HG03066 (cell line): ENCODE data around the gene ATP9A.
"Not testable (repeated sequence)": the region's sequence is repeated elsewhere in the genome, so short reads cannot be mapped to it uniquely, and the experiment has no call there.

ENCODE experiments used
- ATAC-seq: cut with Tn5 transposase; IDR thresholded peaks from one replicate; pipeline ENCODE4 v1.9.1; 2021; ENCODE audit warnings: low read depth; ENCODE audit not compliant: unreplicated experiment

ATP9A gene

GRCh38 chr20:51797357-51798025 lies 29.3 kb upstream of the ATP9A start:
- ATAC-seq = no peak

GRCh38 chr20:51796340-51796739 lies 28.1 kb upstream of the ATP9A start:
- ATAC-seq = no peak

- no peak for ATAC-seq
Observed at GRCh38 chr20:51792960-51793359, 24.8 kb upstream of the ATP9A start.

GRCh38 chr20:51791626-51792025 lies 23.4 kb upstream of the ATP9A start:
- no peak for ATAC-seq

DNA sequence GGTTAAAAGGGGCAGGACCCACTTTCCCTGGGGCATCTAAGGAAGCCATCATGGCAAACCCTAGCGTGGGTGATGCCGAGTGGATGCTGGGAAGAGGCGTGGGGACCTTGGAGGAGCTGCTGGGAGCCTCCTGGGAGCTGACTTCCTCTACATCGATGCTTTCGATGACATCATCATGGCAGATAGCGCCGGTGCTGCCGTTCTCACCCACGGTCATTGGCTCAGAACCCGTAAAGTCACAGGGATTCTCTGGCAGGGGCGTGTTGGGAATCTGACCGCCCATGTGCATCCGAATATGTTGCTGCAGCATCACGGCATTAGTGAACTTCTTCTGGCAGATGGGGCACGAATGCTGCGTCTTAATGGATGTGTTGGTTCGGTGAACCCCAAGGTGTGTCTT lies 22.1 kb upstream of the ATP9A start:
- no peak for ATAC-seq

GRCh38 chr20:51789434-51789833 lies 21.2 kb upstream of the ATP9A start:
- ATAC-seq = no peak

DNA sequence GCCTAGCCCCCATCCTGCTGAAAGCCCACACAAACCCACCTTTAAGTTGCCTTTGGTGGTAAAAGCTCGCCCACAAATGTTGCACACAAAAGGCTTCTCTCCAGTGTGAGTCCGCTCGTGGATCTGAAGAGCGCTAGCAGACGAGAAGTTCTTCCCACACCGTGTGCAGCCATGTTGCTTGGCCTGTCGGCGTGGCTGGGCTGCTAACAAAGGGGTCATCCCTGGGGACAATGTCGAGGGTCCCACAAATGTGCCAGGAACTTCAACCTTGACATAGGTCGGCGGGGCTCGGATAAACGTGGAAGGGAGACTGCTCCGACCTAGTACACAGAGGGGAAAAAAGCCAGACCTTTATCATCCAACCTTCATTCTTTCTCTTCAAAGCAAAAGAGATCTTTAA lies 20.6 kb upstream of the ATP9A start:
- no peak for ATAC-seq

DNA sequence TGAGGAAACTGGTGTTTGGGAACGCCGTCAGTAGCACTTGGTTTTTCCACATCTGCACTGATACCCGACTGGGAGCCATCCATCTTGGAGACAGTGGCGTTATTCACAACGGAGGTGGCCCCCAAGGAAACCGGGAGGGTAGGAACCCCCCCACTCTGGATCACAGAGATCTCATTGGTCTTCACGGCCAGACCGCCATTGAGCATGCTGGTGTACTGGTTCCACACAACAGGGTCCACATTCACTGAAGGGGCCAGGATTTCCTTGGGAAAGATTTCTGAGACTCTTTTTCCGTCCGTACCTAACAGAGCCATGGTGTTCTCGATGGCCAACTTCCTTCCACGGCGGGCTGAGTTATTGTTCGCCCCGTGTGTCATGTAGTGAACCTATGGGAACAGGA lies 16.1 kb upstream of the ATP9A start:
- no peak for ATAC-seq

GRCh38 chr20:51778229-51778759 lies 10.1 kb upstream of the ATP9A start:
- not testable (repeated sequence) for ATAC-seq

DNA sequence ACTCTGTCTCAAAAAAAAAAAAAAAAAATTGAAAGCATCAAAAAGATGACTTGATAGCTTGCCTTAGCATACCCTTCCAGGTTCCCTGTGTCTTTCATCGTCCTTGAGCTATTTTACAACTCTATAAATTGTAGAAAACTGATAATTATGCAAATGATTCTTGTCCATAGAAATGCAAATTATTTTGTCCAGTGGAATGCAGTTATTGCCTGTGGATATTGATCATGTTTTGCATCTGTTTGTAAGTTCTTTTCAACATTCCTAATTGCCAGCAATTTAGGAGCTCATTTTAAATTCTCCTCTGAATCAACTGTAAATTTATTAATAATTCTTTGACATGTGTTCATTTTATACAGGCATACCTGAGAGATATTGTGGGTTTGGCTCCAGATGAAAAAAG lies 7.1 kb upstream of the ATP9A start:
- ATAC-seq = no peak

DNA sequence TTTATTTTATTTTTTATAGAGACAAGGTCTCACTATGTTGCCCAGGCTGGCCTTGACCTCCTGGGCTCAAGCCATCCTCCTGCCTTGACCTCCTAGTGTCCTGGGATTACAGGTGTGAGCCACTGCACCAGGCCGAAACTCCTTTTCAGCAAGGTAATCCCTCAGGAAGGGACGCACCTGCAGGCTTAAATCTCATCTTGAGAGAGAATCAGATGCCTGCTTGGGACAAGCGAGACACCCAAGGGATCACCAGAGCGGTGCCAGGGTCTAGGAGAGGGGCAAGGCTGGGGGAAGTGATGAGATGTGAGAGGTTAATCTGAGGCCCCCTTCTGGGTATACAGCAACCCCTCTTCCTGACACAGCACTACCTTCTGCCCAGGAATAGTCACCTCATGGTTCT lies 4.0 kb upstream of the ATP9A start:
- no peak for ATAC-seq

GRCh38 chr20:51769976-51770615 lies 1.9 kb upstream of the ATP9A start:
- ATAC-seq = no peak

DNA sequence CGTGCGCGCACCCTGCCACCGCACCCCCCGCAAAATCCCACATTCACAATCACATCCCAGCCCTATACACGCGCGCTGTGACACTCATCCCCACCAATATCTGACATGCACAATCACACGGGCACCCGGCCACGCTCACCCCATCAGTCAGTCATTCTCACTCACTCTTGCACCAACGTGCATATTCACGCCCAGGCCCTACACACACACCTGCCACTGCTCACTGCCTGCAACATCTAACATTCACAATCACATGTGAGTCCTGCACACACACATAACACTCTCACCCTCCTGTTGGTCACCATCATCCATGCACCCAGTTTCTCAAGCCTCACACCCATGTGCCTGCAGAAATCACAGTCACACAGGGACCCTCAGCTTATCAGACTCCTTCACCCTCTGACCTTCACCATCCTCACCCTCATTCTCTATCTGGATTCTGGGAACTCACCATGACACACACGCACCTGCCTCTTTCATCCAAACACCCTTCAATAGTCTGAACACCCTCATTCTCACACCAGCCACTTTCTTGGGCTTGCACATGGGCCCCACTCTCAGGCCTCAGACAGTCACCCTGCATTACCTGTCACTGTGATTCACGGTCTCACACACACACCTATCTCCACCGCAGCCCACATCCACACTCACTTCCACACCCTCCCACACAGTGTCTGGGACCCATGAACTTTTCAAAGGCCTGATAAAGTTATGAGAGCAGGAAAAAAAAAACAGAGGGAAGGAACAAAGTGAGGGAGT lies 748 bp upstream of the ATP9A start:
- ATAC-seq = no peak

GRCh38 chr20:51766994-51767866 lies 960 bp downstream of the ATP9A start:
- ATAC-seq = no peak

DNA sequence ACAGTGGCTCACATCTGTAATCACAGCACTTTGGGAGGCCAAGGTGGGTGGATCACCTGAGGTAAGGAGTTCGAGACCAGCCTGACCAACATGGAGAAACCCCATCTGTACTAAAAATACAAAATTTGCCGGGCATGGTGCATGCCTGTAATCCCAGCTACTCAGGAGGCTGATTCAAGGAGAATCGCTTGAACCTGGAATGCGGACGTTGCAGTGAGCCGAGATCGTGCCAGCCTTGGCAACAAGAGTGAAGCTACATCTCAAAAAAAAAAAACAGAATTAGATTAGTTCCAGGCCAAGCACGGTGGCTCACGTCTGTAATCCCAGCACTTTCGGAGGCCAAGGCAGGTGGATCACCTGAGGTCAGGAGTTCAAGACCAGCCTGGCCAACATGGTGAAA lies 2.8 kb downstream of the ATP9A start:
- ATAC-seq = not testable (repeated sequence)

GRCh38 chr20:51763965-51764602 lies 4.1 kb downstream of the ATP9A start:
- ATAC-seq = no peak

- ATAC-seq = no peak
Observed at GRCh38 chr20:51760905-51761546, 7.2 kb downstream of the ATP9A start.

- ATAC-seq = no peak
Observed at GRCh38 chr20:51759769-51760510, 8.2 kb downstream of the ATP9A start.

DNA sequence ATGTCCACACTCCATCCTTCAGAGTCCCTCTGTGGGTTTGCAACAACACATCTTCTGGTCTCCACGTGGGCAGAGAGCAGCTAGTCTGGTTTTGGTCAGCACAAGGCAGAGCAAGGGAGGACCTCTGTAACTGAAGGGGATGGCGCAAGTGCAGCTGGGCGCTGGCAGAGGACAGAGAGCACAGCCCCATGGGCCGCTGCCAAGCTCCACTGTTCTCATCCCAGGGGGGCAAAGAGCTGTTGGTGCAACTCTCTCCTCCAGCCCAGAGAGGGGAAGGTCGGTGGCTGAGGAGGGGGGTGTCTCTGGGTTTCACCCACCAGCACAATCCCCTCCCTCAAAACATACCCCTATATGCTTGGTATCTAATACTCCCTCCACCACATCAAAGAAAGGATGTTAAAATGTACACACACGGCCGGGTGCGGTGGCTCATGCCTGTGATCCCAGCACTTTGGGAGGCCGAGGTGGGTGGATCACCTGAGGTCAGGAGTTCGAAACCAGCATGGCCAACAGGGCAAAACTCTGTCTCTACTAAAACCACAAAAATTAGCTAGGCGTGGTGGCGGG lies 9.1 kb downstream of the ATP9A start:
- ATAC-seq = no peak
